K562 (cell line): ENCODE data around the gene OSBPL3. TPM values are rescaled to one million over a fixed set of nuclear protein-coding genes. Genes with fewer than 3 reads are reported as not detected.

Experiments
- ATAC-seq: fragments of 200-7000 bp; cut with Tn5 transposase; 3 replicates; pipeline ENCODE4 v1.9.1; 2020; ENCODE audit warnings: moderate library complexity
- BruUV-seq: library from RNA; stranded (reverse); fragments of 400-500 nt; replicated peaks from 2 replicates; lab custom pipeline; 2021; lab: Mats Ljungman, UMichigan
- CTCF ChIA-PET: fragments of 300-600 bp; formaldehyde crosslinking; extraction: SDS; loops from one replicate; lab custom pipeline; 2021; ENCODE audit warnings: low intra/inter-chr PET ratio; lab: Yijun Ruan, JAX
- POLR2A ChIA-PET: fragments of 300-600, 350-650 bp; sonication (Branson Sonifier 250); formaldehyde crosslinking; extraction: SDS; loops from one replicate; lab custom pipeline; 2021; ENCODE audit warnings: antibody characterized with exemption, inconsistent platforms; lab: Yijun Ruan, JAX
- DNase-seq, 4 experiments: peaks; one replicate each; pipeline versions ENCODE4 v3.0.0 to v3.0.0-alpha.2; 2011 to 2018; ENCODE audit warnings: low spot score in 3 of 4, mixed read lengths in 3 of 4; ENCODE audit errors: extremely low read depth in 1 of 4
- FAIRE-seq: peaks from 2 replicates; lab custom pipeline; 2011; peaks lifted over from hg19 to GRCh38; lab: Jason Lieb, UNC
- H2AFZ ChIP-seq: 2 replicates; pipeline ENCODE4 v1.6.0; 2011; ENCODE audit warnings: low read depth, low read length, control low read depth, inconsistent platforms
- H3K27ac ChIP-seq: fragments of 200-600 bp; 3 replicates; pipeline ENCODE4 v1.8.0; 2011; ENCODE audit warnings: low read depth, mild to moderate bottlenecking, control low read depth, inconsistent platforms, low read length, moderate library complexity, mixed read lengths; ENCODE audit errors: extremely low read depth
- H3K27me3 ChIP-seq, 2 experiments: fragments of 300-600 bp in 1 of 2; 2 replicates in 1 of 2; 3 replicates in 1 of 2; pipeline versions ENCODE4 v1.6.0 to v1.8.0; 2011; ENCODE audit warnings: inconsistent platforms in 2 of 2, low read length in 2 of 2, mild to moderate bottlenecking in 1 of 2, mixed read lengths in 1 of 2, moderate library complexity in 1 of 2; ENCODE audit not compliant: control insufficient read depth in 2 of 2, insufficient read depth in 2 of 2
- H3K36me3 ChIP-seq: fragments of 300-600 bp; 3 replicates; pipeline ENCODE4 v1.8.0; 2011; ENCODE audit warnings: mild to moderate bottlenecking, low read length, inconsistent platforms; ENCODE audit not compliant: control insufficient read depth, insufficient read depth
- H3K4me1 ChIP-seq, 2 experiments: fragments of 200-600 bp in 1 of 2; replicated peaks in 1 of 2; 2 replicates in 1 of 2; 3 replicates in 1 of 2; pipeline versions ENCODE4 v1.5.1 to v1.8.0; 2011; ENCODE audit warnings: inconsistent platforms in 2 of 2, low read length in 2 of 2, mild to moderate bottlenecking in 1 of 2, mixed read lengths in 1 of 2, moderate library complexity in 1 of 2; ENCODE audit not compliant: control insufficient read depth in 2 of 2, insufficient read depth in 2 of 2
- H3K4me2 ChIP-seq: 2 replicates; pipeline ENCODE4 v1.6.1; 2011; ENCODE audit warnings: low read length, control low read depth, inconsistent platforms, mixed read lengths; ENCODE audit not compliant: insufficient read depth
- H3K4me3 ChIP-seq: fragments of 200-600 bp; sonication (generic), shearing (Covaris generic); 2 replicates; pipeline ENCODE4 v1.5.1; 2016; ENCODE audit warnings: control low read depth, inconsistent platforms
- H3K79me2 ChIP-seq: fragments of 200-600 bp; 3 replicates; pipeline ENCODE4 v1.8.0; 2011; ENCODE audit warnings: low read length, inconsistent platforms; ENCODE audit not compliant: control insufficient read depth, insufficient read depth
- H3K9ac ChIP-seq, 2 experiments: 2 replicates each; pipeline versions ENCODE4 v1.6.0 to v1.6.1; 2011; ENCODE audit warnings: low read depth in 2 of 2, low read length in 2 of 2, control low read depth in 1 of 2, inconsistent platforms in 1 of 2, mild to moderate bottlenecking in 1 of 2, mixed read lengths in 1 of 2; ENCODE audit not compliant: insufficient read depth in 1 of 2
- H3K9me1 ChIP-seq: one replicate; pipeline ENCODE4 v1.6.0; 2011; ENCODE audit warnings: inconsistent platforms, mild to moderate bottlenecking, low read length, moderate library complexity; ENCODE audit not compliant: control insufficient read depth, insufficient read depth
- H3K9me3 ChIP-seq: replicated peaks from 2 replicates; pipeline ENCODE4 v1.5.1; 2011; ENCODE audit warnings: low read depth, low read length, inconsistent platforms; ENCODE audit not compliant: control insufficient read depth, insufficient read depth
- H4K20me1 ChIP-seq: replicated peaks from 2 replicates; pipeline ENCODE4 v1.6.1; 2011; ENCODE audit warnings: low read length, inconsistent platforms, mixed read lengths; ENCODE audit not compliant: control insufficient read depth, insufficient read depth
- CREB1 ChIP-seq, 2 experiments: sonication (generic) in 1 of 2; formaldehyde crosslinking in 1 of 2; IDR thresholded peaks; 2 replicates each; pipeline versions ENCODE4 v1.6.1 to v1.8.0; 2012 to 2022; ENCODE audit warnings: inconsistent platforms in 1 of 2, mild to moderate bottlenecking in 1 of 2, missing genetic modification reagents in 1 of 2, moderate library complexity in 1 of 2
- CTCFL ChIP-seq: IDR thresholded peaks from 2 replicates; pipeline ENCODE4 v1.6.1; 2011; ENCODE audit warnings: borderline replicate concordance, low read depth, mild to moderate bottlenecking, moderate library complexity, low read length; ENCODE audit not compliant: insufficient read depth, poor library complexity, severe bottlenecking
- GTF2E2 ChIP-seq: fragments of 200-800 bp; sonication (Bioruptor generic); IDR thresholded peaks from 2 replicates; pipeline ENCODE4 v1.6.1; 2016; ENCODE audit warnings: missing genetic modification characterization, missing compliant biosample characterization
- MCM2 ChIP-seq: fragments of 450-650 bp; IDR thresholded peaks from 2 replicates; pipeline ENCODE4 v1.6.1; 2017; ENCODE audit warnings: low read depth, mild to moderate bottlenecking
- NFRKB ChIP-seq: fragments of 450-650 bp; IDR thresholded peaks from 2 replicates; pipeline ENCODE4 v1.6.1; 2016; ENCODE audit warnings: low read depth
- PHF8 ChIP-seq: fragments of 200-600 bp; sonication (generic); IDR thresholded peaks from 2 replicates; pipeline ENCODE4 v1.6.1; 2012; ENCODE audit warnings: mixed run types, mild to moderate bottlenecking, inconsistent platforms, low read length, moderate library complexity, borderline replicate concordance
- SPI1 ChIP-seq: IDR thresholded peaks from 2 replicates; pipeline ENCODE4 v1.6.1; 2011; ENCODE audit warnings: low read depth, low read length, control low read depth, borderline replicate concordance
- TSC22D4 ChIP-seq: fragments of 450-650 bp; IDR thresholded peaks from 2 replicates; pipeline ENCODE4 v1.6.1; 2016; ENCODE audit warnings: missing genetic modification characterization, missing biosample characterization, control low read depth
- YY1 ChIP-seq, 3 experiments: IDR thresholded peaks; 2 replicates each; pipeline ENCODE4 v1.6.1; 2011; ENCODE audit warnings: low read length in 2 of 3, mild to moderate bottlenecking in 2 of 3, moderate library complexity in 2 of 3, borderline replicate concordance in 1 of 3, control low read depth in 1 of 3, low read depth in 1 of 3; ENCODE audit not compliant: insufficient read depth in 3 of 3, insufficient replicate concordance in 2 of 3, control insufficient read depth in 1 of 3, insufficient read length in 1 of 3; ENCODE audit errors: extremely low read depth in 1 of 3
- ZNF134 ChIP-seq: fragments of 250-450 bp; sonication (Bioruptor Pico); conservative IDR thresholded peaks from 2 replicates; pipeline ENCODE4 v1.4.0; 2020
- WGBS: fragments of 100-300 bp; shearing (Covaris generic); methylation state at CpG from one replicate; pipeline ENCODE4 v1.1.6; 2016; ENCODE audit warnings: low coverage, mixed read lengths; ENCODE audit not compliant: insufficient coverage; ENCODE audit errors: missing lambda C conversion rate; 5-methylcytosine and 5-hydroxymethylcytosine counted together
- in situ Hi-C: fragments of 300-500 bp; cut with MboI; formaldehyde crosslinking; loops from 4 replicates; pipeline ENCODE4 v1.15.0; 2018; ENCODE audit warnings: inconsistent platforms, mixed read lengths
- intact Hi-C: fragments of 100-400 bp; cut with micrococcal nuclease; formaldehyde crosslinking; loops from 2 replicates; pipeline ENCODE4 v1.14.2; 2022
- polyA plus RNA-seq, 8 experiments: library from polyadenylated mRNA; depleted of rRNA in 4 of 8; stranded (reverse) in 5 of 8; unstranded in 3 of 8; fragments of >200 nt; fragmentation: Nextera tagmentation in 2 of 8; fragmentation: Illumina TruSeq in 1 of 8; extraction: Ambion mirVana in 2 of 8; extraction: Trizol in 1 of 8; gene quantifications; 2 replicates each; pipeline versions ENCODE4 v1.2.1 to v1.2.3, GENCODE V29; 2011 to 2014; ENCODE audit warnings: inconsistent platforms in 1 of 8, missing spikeins in 1 of 8
- total RNA-seq, 7 experiments: library from RNA; depleted of rRNA in 6 of 7; stranded (reverse); fragments of >200 nt in 6 of 7; fragmentation: Illumina TruSeq in 2 of 7; extraction: Trizol in 2 of 7; gene quantifications; 2 replicates each; pipeline versions ENCODE4 v1.2.1 to v1.2.3, GENCODE V29; 2011 to 2021; ENCODE audit warnings: low replicate concordance in 1 of 7

The OSBPL3 gene
- total and polyA plus RNA-seq, 9 of the 15 experiments (the other 6 are each of a cell fraction or from before 2014, with no cell fraction given) = 4.8 to 37.2 (median 26.5) TPM

GRCh38 chr7:24781106-24781505, 198.9 kb downstream of the OSBPL3 start:
- FAIRE-seq (no peak), DNase-seq (no peak), ATAC-seq (no peak)
- ChIA-PET POLR2A (interaction anchor here (0.9 kb wide), 1 partner anchor 9 kb away, joined by 3 read pairs; no protein-coding TSS in a partner anchor), CTCF (no interaction called here)
- H3K9me3 ChIP-seq = no peaks in the 10 kb centered on the region
- BruUV-seq = no TSS peak
- WGBS = 56% methylated on average over 4 of the region's 4 CpGs
- peak; percentile 19; the same call in 1 of the 2 replicates for TF ChIP-seq SPI1
- TF ChIP-seq MCM2 = no peak
- H4K20me1 ChIP-seq = no peaks in the 10 kb centered on the region
- H3K79me2 ChIP-seq = no peaks in the 10 kb centered on the region; the same call in 2 of the 3 replicates
- intact Hi-C loops (no loop called here), in situ Hi-C loops (no loop called here)
- H3K36me3 ChIP-seq = no peaks in the 10 kb centered on the region
- no peaks in the 10 kb centered on the region for H3K27me3 ChIP-seq
- H3K4me3 ChIP-seq = no peak overlapping the region
- H3K4me1 ChIP-seq = peaks cover 3 to 16% of the 10 kb centered on the region in 2 experiments; a peak in 3 of 5 replicates
- H3K27ac ChIP-seq = no peak overlapping the region
- no peaks in the 10 kb centered on the region for H3K9me1 ChIP-seq
- no peak overlapping the region for H3K4me2 ChIP-seq
- no peak overlapping the region for H2AFZ ChIP-seq
- H3K9ac ChIP-seq = no peak overlapping the region

GRCh38 chr7:24779283-24779655, 200.7 kb downstream of the OSBPL3 start:
- POLR2A ChIA-PET = interaction anchor here (0.6 to 4.5 kb wide), 6 partner anchors 10 to 168 kb away, joined by 3 to 20 read pairs (median 4); no protein-coding TSS in a partner anchor
- CTCF ChIA-PET = no interaction called here
- no peak for FAIRE-seq
- TF ChIP-seq GTF2E2 (tag) (peak; percentile 2; the same call in 1 of the 2 replicates), CTCFL (no peak), PHF8 (no peak), YY1 (IDR thresholded peaks at IDR 0.05; ENCODE audit: borderline replicate concordance in 1 of 3, control insufficient read depth in 1 of 3, extremely low read depth in 1 of 3, insufficient read depth in 3 of 3, insufficient read length in 1 of 3, insufficient replicate concordance in 2 of 3, low read depth in 1 of 3, low read length in 2 of 3) (no peak), TSC22D4 (tag) (no peak), NFRKB (peak; percentile 65; the same call in 1 of the 2 replicates), CREB1 (IDR thresholded peaks at IDR 0.05) (no peak), CREB1 (CRISPR knock-in tag; IDR thresholded peaks at IDR 0.05) (no peak), ZNF134 (CRISPR knock-in tag) (no peak)

More at GRCh38 chr7:24779283-24779655, 200.7 kb downstream of the OSBPL3 start:
- intact Hi-C loops = loop anchor here (2.0 kb wide), 1 partner anchor 16 kb away; no protein-coding TSS in a partner anchor
- no peaks in the 10 kb centered on the region for H3K9me3 ChIP-seq
- ATAC-seq = peak; percentile 35
- no peaks in the 10 kb centered on the region for H3K9me1 ChIP-seq
- peak overlapping the region; percentile 23; the same call in 1 of the 2 replicates for H3K4me2 ChIP-seq
- H3K27me3 ChIP-seq = no peaks in the 10 kb centered on the region
- in situ Hi-C loops = no loop called here
- no peaks in the 10 kb centered on the region for H3K36me3 ChIP-seq
- peak overlapping the region; percentile 2 for H2AFZ ChIP-seq
- H3K4me3 ChIP-seq = no peak overlapping the region
- no peaks in the 10 kb centered on the region for H4K20me1 ChIP-seq
- H3K79me2 ChIP-seq = no peaks in the 10 kb centered on the region
- DNase-seq = no peak
- peak overlapping the region; percentile 71; the same call in 2 of the 3 replicates for H3K27ac ChIP-seq
- peak overlapping the region in 1 of 2 experiments; percentile 15; a peak in 1 of 4 replicates for H3K9ac ChIP-seq
- TSS peak; percentile 93 for BruUV-seq
- peaks cover 3 to 16% of the 10 kb centered on the region in 2 experiments; a peak in 3 of 5 replicates for H3K4me1 ChIP-seq
- WGBS = 50% methylated on average over 2 of the region's 2 CpGs
